Brain pericyte (primary cell): ENCODE data around the gene NBPF4.
"Not testable (repeated sequence)": the region's sequence is repeated elsewhere in the genome, so short reads cannot be mapped to it uniquely, and the experiment has no call there.

ENCODE experiments used
- DNase-seq: peaks from one replicate; pipeline ENCODE4 v3.0.0-alpha.2; 2012; ENCODE audit warnings: low read depth, low spot score

Gene NBPF4, protein sequence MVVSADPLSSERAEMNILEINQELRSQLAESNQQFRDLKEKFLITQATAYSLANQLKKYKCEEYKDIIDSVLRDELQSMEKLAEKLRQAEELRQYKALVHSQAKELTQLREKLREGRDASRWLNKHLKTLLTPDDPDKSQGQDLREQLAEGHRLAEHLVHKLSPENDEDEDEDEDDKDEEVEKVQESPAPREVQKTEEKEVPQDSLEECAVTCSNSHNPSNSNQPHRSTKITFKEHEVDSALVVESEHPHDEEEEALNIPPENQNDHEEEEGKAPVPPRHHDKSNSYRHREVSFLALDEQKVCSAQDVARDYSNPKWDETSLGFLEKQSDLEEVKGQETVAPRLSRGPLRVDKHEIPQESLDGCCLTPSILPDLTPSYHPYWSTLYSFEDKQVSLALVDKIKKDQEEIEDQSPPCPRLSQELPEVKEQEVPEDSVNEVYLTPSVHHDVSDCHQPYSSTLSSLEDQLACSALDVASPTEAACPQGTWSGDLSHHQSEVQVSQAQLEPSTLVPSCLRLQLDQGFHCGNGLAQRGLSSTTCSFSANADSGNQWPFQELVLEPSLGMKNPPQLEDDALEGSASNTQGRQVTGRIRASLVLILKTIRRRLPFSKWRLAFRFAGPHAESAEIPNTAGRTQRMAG

DNA sequence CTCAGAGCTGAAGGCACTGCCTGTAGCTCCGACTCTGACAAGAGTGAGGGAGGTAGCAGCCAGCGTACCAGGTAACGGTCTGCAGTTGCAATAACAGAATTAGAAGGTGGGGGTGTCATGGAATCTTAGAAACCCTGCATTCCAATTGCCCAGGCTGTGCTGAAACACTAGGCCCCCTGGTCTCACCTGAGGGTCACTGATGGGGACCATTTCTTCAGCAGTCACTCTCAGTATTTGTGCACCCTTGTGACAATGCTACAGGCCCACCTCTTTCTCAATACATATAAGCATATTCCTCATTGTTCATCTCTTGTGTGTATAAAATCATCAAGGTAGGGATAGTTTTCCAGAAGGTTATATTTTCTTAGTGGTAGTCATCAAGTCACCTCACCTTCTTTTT is at the start of gene NBPF4:
Gene NBPF4 (minus strand): TSS at position 101 of the 400 bp plus-strand sequence. CDS start 315 bp downstream, outside the sequence.
- DNase-seq = not testable (repeated sequence)

DNA sequence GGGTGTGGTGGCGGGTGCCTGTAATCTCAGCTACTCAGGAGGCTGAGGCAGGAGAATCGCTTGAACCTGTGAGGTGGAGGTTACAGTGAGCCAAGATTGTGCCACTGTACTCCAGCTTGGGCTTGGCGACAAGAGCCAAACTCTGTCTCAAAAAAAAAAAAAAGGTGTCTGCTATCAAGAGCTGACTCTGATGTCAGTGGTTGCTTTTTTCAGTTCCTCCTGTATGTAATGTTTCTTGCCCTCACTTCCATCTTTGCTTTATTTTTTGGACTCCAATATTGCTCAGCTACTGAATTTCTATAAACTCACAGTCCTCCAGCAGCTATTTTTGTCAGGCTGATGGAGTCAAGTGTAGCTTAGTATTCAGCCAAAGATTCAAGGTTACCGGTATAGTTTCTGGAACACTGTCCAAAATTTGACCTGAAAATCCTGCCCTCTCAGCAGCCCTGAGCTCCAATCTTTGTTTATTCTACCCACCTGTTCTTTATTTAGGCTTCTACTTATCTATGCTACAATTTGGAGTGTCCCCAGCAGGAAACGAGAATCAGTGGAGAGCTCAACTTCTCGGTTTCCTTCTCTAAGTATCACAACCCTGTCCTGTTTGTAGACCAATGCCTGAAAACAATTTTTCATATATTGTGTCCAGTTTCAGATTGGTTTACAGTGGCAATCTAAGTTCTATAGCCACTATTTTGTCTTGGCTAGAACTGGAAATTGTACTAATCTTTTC is 38.8 kb upstream of the NBPF4 start:
- DNase-seq = not testable (repeated sequence)

DNA sequence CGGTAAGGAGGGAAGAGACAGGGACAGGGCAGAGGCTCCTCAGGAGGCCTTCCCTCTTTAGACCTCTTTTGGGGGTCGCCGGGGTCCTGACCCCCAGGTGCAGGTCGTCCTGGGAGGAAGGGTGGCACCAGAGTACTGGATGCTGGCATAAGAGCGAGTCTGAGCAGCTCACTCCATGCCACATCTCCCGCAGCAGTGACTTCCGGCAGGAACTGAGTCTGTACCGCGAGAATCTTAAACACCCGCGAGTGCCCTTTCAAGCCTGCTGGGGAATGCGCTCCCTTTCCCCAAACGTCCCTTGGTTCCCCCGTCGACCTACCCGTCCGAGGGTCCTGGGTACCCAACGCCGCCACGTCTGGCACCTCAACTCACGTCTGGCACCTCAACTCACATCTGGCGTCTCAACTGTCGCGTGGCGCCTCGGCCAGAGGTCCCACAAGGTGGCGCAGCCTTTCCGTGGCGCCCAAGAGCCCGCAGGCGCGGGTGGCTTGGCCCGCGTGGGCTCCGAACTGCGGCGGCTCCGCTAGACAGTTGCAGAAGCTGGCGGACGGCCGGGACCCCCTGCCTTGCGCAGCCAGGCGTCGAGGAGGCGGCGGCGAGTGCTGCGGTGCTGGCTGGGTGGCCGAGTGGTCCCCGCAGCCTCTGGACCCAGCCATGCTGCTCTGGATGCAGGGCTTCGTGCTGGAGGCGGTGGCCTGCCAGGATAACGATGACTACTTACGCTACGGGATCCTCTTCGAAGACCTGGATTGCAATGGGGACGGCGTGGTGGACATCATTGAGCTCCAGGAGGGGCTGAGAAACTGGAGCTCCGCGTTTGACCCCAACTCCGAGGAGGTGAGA is 28.8 kb upstream of the NBPF4 start:
- DNase-seq = not testable (repeated sequence)

DNA sequence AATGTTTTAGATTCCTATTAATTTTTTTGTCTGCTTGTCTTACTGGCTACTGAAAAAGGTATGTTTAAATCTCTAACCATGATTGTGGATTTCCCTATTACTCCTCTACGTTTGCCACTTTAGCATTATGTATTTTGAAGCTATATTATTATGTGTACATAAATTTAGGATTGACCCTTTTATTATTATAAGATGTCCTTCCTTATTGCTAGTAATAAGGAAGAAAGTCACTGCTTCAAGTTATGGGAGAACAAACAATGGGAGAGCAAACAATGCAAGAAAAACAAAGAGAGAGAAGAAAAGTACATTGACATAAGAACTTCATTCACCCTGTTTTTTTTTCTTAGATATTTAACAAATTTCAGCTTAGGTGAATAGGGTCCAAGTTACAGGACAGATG is 23.2 kb upstream of the NBPF4 start:
- not testable (repeated sequence) for DNase-seq

DNA sequence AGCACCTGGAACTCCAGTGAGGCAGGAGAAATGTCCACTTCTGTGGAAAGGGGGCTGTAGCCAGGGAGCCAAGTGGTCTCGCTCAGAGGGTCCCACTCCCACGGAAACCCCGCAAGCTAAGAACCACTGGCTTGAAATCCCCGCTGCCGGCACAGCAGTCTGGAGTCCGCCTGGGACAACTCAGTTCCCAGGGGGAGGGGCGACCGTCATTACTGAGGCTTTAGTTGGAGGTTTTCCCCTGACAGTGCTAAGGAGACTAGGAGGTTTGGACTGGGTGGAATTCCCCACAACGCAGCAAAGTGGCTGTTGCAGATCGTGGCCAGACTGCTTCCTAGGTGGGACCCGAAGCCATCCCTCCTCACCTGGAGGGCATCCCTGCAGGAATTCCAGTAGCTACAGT is 18.1 kb upstream of the NBPF4 start:
- not testable (repeated sequence) for DNase-seq

DNA sequence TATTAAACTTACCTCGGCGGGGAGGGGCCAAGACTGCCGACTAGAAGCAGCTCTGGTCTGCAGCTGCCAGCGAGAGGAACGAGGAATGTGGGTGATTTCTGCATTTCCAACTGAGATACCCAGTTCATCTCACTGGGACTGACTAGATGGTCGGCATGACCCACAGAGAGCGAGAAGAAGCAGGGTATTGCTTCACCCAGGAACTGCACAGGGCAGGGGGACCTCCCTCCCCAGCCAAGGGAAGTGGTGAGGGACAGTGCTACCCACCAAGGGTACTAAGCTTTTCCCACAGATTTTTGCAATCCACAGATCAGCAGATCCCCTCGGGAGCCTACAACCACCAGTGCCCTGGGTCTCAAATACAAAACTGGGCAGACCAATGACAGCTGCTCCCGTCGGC is 17.6 kb upstream of the NBPF4 start:
- not testable (repeated sequence) for DNase-seq

DNA sequence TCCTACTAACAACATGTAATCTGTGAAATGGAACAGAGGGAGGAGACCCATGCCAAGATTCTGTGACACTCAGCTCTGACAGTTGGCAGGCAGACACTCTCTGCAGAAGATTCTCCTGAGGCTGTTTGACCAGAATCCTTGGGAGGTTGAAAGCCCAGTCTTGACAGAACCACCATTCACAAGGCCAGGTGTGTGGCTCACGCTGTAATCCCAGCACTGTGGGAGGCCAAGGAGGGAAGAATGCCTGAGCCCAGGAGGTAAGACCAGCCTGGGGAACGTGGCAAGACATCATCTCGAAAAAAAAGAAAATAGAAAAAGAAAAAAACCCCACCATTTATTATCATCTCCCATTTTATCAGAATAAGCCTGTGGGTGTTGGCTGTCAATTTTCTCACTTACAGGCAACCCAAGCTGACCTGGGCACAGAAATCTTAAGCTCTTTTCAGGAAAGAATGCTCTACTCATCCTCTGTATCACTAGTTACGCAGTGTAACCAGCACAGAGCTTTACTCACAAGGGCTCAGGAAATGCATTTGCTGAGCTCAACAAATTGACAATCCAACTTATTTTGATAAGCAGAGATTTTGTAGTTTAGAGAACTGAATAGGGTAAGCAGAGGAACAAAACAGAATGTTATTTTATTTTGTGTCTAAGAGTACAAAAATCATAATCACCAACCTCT is 16.8 kb upstream of the NBPF4 start:
- DNase-seq = not testable (repeated sequence)

DNA sequence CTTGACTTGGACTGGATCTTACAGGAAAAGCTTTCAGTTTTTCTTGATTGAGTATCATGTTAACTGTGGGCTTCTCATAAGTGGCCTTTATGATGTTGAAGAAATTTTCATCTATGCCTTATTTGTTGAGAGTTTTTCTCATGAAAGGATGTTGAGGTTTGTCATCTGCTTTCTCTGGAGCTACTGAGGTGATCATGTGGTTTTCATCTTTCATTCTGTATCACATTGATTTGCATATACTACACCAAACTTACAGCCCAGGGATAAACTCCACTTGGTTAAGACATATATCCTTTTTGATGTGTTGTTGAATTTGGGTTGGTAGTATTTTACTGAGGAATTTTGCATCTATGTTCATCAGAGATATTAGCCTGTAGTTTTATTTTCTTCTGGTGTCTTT is 11.6 kb upstream of the NBPF4 start:
- DNase-seq = not testable (repeated sequence)

DNA sequence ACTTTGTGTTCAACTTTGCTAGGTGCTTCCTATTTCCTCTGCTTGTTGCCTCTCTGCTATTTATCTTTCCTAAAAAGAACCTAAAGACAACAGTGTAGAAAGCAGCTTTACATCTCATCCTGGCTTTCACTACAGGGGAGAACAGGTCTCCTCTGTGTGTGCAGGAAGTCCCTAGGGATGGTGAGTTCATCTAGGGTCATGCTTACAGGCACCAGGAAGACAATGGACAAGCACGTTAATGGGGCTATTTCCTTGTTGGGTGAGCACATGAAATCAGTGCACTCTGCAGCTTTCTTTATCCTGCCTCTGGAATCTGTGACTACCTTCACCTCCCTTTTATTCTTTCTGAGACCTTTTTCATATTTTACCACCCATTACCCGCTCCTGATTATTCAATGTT is 4.5 kb downstream of the NBPF4 start:
- DNase-seq = not testable (repeated sequence)

DNA sequence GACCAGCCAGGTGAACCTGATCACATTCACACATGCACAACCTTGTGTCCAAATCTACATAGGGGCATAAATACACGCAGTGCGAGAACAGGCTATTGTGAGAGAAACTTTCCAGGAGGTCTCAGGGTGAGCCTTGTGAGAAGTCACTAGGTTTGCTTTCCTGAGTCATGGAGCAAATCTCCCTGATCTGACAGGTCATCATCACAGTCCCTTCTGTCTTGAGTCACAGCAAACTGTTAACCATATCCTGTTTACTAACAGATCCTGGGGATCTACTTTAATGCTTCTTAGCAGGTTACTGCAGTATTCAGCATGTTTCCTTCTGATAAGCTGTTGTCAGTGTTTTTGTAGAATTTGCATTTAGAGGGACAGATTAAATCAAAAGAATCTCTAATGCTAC is 8.6 kb downstream of the NBPF4 start:
- not testable (repeated sequence) for DNase-seq

DNA sequence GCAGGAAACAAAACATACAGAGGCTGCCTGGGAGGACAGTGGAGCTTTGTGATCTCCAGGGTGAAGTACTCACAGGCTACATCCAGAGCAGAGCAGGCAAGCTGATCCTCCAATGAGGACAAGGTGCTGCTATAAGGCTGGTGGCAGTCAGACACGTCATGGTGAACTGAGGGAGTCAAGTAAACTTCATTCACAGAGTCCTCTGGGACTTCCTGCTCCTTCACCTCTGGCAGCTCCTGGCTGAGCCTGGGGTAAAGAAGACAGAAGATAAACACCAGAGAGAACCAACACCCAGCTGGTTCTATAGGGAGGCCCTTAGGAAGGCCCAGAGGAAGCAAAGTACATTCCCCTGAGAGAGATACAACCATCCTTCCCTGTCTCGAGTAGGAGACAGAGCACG is 11.7 kb downstream of the NBPF4 start:
- DNase-seq = not testable (repeated sequence)

DNA sequence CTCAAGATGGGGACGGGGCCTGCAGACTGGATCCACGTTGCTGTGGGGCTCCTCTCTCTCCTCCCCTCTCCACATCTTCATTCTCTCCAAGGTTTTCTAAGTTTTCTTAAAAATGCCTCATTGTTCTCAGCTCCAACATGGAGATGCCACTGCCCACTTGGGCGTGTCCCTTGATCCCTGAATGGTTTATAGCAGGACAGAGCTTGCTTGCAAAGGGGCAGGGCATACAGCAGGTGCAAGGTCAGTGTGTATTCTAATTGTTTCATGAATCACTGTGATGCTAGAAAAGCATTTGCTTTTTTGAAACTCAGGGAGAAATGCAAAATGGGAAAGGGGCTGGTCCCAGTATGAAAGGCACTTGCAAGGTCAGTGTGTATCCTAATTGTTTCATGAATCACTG is 13.9 kb downstream of the NBPF4 start:
- DNase-seq = not testable (repeated sequence)

DNA sequence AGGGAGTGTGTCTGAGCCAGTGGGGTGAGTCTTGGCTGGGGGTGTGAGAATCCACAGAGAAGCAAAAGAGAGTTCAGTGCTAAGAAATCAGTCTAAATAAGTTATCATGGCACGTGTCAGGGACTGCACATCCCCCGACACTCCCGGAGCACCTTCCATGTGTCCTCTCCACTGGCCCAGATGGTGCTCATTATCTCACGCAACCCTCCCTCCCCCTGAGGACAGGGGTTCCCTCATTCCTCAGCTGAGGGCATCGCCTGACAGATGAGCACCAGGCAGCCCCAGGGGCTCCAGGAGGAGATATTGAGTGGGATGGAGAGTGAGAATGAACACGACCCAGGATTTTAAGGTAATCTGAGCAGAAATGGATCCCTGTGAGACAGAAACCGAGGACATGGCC is 16.1 kb downstream of the NBPF4 start:
- DNase-seq = not testable (repeated sequence)

DNA sequence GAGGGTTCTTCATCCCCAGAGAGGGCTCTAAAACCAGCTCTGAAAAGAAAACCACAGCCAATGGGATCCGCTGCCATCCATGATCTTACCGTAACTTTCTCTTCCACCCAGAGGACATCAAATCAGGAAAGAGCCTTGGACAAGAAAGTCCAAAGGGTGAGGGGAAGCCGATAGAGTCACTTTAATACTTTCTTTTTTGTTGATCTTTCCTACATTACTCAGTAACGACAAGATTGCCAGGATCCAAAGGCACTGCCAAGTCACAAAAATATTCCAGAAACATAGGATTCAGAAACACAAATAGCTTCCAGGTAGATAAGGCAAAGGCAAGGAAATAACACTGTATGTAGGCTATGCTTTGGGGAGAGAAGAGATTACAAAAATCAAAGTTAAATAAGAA is 17.0 kb downstream of the NBPF4 start:
- not testable (repeated sequence) for DNase-seq

DNA sequence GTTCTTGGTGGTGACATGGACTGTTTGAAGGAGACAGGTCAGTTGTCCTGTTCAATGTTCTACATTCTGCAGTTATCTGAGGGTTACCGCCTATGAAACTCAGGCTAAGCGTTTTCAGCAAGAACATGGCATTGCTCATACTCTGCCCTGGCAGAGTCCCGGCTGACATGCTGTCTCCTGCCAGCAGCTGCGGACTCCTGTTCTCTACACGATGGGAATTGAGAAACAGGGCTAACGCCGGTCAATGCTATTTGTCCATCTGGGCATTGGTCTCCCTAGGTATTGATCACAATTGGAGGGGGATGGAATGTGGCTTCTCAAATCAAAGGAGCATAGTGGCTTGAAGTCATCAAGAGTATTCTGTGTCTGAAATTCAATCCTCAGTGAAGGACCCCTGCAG is 20.6 kb downstream of the NBPF4 start:
- not testable (repeated sequence) for DNase-seq

DNA sequence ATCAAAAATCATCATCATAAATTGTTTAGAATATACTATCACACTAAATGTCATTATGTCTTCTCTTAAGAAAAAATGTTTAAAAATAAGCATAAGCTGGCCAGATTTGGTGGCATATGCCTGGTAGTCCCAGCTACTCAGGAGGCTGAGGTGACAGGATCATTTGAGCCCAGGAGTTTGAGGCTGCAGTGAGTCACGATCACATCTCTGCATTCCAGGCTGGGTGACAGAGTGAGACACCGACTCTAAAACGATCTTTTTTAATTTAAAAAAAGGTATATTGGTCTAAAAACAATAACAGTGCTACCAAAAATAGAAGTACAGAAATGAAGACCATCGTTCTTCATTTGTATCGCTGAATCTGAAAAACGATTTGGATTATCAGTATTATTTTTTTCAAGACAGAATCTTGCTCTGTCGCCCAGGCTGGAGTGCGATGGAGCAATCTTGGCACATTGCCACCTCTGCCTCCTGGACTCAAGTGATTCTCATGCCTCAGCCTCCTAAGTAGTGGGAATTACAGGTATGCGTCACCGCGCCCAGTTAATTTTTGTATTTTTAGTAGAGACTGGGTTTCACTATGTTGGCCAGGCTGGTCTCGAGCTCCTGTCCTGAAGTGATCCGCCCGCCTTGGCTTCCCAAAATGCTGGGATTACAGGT is 26.2 kb downstream of the NBPF4 start:
- not testable (repeated sequence) for DNase-seq

DNA sequence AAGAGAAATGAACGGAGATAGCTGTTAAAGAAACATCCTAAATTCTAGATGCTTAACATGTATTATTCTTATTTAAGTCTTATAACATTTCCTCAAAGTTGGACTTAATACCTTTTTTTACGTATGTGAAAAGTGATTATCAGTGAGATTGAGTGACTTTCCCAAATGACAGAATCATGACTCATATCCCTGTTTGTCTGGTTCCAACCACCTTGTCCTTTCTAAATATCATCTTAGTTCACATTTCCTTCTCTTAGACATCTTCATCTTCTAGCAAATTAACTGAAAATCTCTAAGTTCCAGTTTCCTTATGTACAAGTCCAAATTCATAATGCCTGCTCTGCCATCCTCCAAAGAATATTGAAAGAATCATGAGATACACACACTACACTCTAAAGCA is 26.9 kb downstream of the NBPF4 start:
- DNase-seq = not testable (repeated sequence)

DNA sequence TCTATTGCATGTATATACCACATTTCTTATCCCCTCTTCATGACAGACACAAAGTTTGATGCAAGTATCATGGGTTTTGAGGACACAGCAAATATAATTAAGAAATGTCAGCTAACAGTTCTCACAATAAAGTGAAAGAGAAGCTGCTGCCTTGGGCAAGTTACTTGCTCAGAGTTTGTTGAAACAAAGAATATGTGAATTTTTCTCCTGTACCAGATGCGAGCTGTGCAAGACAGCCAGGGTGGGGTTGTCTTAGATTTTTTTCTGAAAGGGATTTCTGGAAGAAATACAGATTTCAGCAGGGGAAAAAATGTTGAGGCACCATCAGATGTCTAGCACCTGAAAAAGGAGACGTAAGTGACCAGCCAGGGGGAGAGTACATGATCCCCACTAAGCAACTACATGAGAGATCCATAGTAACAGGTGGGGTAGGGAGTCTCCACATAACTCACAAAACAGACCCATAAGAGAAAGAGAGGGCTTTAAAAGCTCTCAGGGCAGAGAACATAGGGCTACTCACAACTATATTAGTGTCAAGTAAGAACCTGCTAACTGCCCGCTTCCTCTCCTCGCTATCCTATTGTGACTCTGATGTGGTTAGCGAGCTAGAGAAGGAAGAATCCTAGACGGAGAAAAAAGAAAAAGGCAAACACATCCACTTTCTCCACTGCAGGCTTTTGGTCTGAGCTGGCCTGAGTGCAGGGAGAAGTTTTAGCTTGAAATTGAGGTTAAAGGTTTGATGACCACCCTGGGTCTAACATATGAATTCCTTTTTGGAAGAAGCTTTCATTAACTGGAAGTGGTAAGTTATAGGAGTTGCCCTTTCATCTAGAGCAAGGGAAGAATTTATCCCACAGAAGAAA is 27.6 kb downstream of the NBPF4 start:
- DNase-seq = not testable (repeated sequence)
